ENCODE measurements around the gene TCF7L1.
A peak's percentile ranks its signal among the peaks of the same experiment; 100 is the strongest.
"Not testable (repeated sequence)": the region's sequence is repeated elsewhere in the genome, so short reads cannot be mapped to it uniquely, and the experiment has no call there.

Gene TCF7L1

GRCh38 chr2:85327822-85328617 lies 194.8 kb downstream of the TCF7L1 start, which contains the start of gene TGOLN2:
Gene TGOLN2 (minus strand): TSS chr2:85327989. CDS start chr2:85327962, 27 bp downstream.
- peak; percentile 77 for DNase-seq

- no peak for DNase-seq
Observed at GRCh38 chr2:85329181-85329651, 196.0 kb downstream of the TCF7L1 start.

- not testable (repeated sequence) for DNase-seq
Observed at GRCh38 chr2:85329701-85330100, 196.5 kb downstream of the TCF7L1 start.

GRCh38 chr2:85330839-85331636 lies 197.8 kb downstream of the TCF7L1 start:
- no peak for DNase-seq

- DNase-seq: not testable (repeated sequence)
Observed at GRCh38 chr2:85333877-85334276, 200.7 kb downstream of the TCF7L1 start.

GRCh38 chr2:85334928-85335327 lies 201.7 kb downstream of the TCF7L1 start:
- no peak for DNase-seq

GRCh38 chr2:85340034-85340892 lies 207.1 kb downstream of the TCF7L1 start:
- DNase-seq: no peak

- DNase-seq: no peak
Observed at GRCh38 chr2:85341269-85342029, 208.3 kb downstream of the TCF7L1 start.

GRCh38 chr2:85342156-85342555 lies 209.0 kb downstream of the TCF7L1 start:
- no peak for DNase-seq

GRCh38 chr2:85343207-85343895 lies 210.2 kb downstream of the TCF7L1 start:
- not testable (repeated sequence) for DNase-seq

- no peak for DNase-seq
Observed at GRCh38 chr2:85344356-85344954, 211.3 kb downstream of the TCF7L1 start.

- no peak for DNase-seq
Observed at GRCh38 chr2:85347599-85347998, 214.4 kb downstream of the TCF7L1 start.

- no peak for DNase-seq
Observed at GRCh38 chr2:85353876-85354285, 220.7 kb downstream of the TCF7L1 start.

- peak; percentile 99 for DNase-seq
Observed at GRCh38 chr2:85354286-85355072, 221.3 kb downstream of the TCF7L1 start, which contains the start of the genes ELMOD3 and RETSAT. Gene ELMOD3 (plus strand): TSS chr2:85354769. CDS start chr2:85357199, 2,430 bp downstream. Gene RETSAT (minus strand): TSS chr2:85354528. CDS start chr2:85354507, 21 bp downstream.

GRCh38 chr2:85355073-85355410 lies 221.8 kb downstream of the TCF7L1 start:
- no peak for DNase-seq

- DNase-seq: no peak
Observed at GRCh38 chr2:85355521-85355920, 222.3 kb downstream of the TCF7L1 start.

GRCh38 chr2:85356186-85356585 lies 223.0 kb downstream of the TCF7L1 start:
- no peak for DNase-seq

- no peak for DNase-seq
Observed at GRCh38 chr2:85357736-85358135, 224.5 kb downstream of the TCF7L1 start.

Measured in SIG-M5 (cell line).